ENCODE measurements around the gene NECTIN2. TPM values are rescaled to one million over a fixed set of nuclear protein-coding genes. Genes with fewer than 3 reads are reported as not detected.

Gene NECTIN2
- polyA plus RNA-seq, 3 donors, result 5.6 to 18.2 (median 9.3) TPM

DNA sequence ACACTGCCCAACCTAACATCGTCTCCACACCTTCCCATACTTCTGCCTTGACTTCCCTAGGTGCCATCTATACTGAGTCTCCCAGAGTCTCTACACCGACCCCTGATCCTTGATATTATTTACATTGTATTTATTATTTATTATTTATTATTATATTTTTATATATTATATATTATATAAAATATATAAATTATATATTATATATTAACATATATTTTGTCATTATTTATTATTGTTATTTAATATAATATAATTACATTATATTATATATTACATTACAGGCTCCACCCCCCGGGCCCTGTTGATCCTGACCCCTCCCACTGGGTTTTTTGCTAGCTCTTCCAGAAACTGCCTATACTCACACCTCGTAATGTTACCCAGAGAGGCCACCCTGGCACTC lies 26.6 kb downstream of the NECTIN2 start:
- no peak overlapping the region for H3K4me2 ChIP-seq (replicated peaks; ENCODE audit: extremely low read depth, low read length, poor library complexity, severe bottlenecking)
- no peak overlapping the region for H3K4me3 Mint-ChIP-seq
- H3K9ac ChIP-seq (ENCODE audit: insufficient read depth, low read length, poor library complexity, severe bottlenecking), result no peak overlapping the region
- H3K36me3 Mint-ChIP-seq, result peaks cover 31 to 58% of the 10 kb centered on the region in 2 donors
- DNase-seq, result no peak
- H3K9me3 ChIP-seq (replicated peaks in 1 of 2; ENCODE audit: control insufficient read depth in 1 of 2, insufficient read depth in 1 of 2, low read length in 2 of 2), result no peaks in the 10 kb centered on the region
- H3K4me1 ChIP-seq (ENCODE audit: control insufficient read depth in 1 of 2, insufficient read depth in 2 of 2, low read length in 2 of 2), result peaks cover 33% of the 10 kb centered on the region in 2 donors
- H3K36me3 ChIP-seq (replicated peaks in 1 of 2; ENCODE audit: control insufficient read depth in 1 of 2, insufficient read depth in 2 of 2, low read length in 2 of 2), result peaks cover 10 to 36% of the 10 kb centered on the region in 2 donors
- H3K4me3 ChIP-seq (replicated peaks in 1 of 3; ENCODE audit: low read depth in 2 of 3, low read length in 3 of 3), result no peak overlapping the region
- no peaks in the 10 kb centered on the region for H4K20me1 ChIP-seq (ENCODE audit: insufficient read depth, low read length)
- intact Hi-C loops (cut with micrococcal nuclease), result no loop called here
- H3K9me3 Mint-ChIP-seq, result no peaks in the 10 kb centered on the region
- peaks cover 36% of the 10 kb centered on the region for H3K4me1 Mint-ChIP-seq
- H3K27me3 Mint-ChIP-seq (ENCODE audit: low read depth in 3 of 3), result peaks cover 1 to 3% (median 2%) of the 10 kb centered on the region in 3 donors
- no peak overlapping the region for H3K27ac Mint-ChIP-seq
- no peak overlapping the region for H3K27ac ChIP-seq (ENCODE audit: low read depth in 1 of 2, low read length in 2 of 2)
- WGBS (ENCODE audit: insufficient coverage), result 84% methylated on average over 3 of the region's 4 CpGs
- TF ChIP-seq, protein P1, sequence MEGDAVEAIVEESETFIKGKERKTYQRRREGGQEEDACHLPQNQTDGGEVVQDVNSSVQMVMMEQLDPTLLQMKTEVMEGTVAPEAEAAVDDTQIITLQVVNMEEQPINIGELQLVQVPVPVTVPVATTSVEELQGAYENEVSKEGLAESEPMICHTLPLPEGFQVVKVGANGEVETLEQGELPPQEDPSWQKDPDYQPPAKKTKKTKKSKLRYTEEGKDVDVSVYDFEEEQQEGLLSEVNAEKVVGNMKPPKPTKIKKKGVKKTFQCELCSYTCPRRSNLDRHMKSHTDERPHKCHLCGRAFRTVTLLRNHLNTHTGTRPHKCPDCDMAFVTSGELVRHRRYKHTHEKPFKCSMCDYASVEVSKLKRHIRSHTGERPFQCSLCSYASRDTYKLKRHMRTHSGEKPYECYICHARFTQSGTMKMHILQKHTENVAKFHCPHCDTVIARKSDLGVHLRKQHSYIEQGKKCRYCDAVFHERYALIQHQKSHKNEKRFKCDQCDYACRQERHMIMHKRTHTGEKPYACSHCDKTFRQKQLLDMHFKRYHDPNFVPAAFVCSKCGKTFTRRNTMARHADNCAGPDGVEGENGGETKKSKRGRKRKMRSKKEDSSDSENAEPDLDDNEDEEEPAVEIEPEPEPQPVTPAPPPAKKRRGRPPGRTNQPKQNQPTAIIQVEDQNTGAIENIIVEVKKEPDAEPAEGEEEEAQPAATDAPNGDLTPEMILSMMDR (IDR thresholded peaks at IDR 0.05), result no peak
- H3K27me3 ChIP-seq (ENCODE audit: control insufficient read depth in 2 of 2, insufficient read depth in 2 of 2, low read length in 2 of 2), result no peaks in the 10 kb centered on the region
- H3K79me2 ChIP-seq (ENCODE audit: insufficient read depth, low read length), result no peaks in the 10 kb centered on the region
- no peak overlapping the region for H2AFZ ChIP-seq (ENCODE audit: insufficient read depth, low read depth, low read length, poor library complexity, severe bottlenecking)

DNA sequence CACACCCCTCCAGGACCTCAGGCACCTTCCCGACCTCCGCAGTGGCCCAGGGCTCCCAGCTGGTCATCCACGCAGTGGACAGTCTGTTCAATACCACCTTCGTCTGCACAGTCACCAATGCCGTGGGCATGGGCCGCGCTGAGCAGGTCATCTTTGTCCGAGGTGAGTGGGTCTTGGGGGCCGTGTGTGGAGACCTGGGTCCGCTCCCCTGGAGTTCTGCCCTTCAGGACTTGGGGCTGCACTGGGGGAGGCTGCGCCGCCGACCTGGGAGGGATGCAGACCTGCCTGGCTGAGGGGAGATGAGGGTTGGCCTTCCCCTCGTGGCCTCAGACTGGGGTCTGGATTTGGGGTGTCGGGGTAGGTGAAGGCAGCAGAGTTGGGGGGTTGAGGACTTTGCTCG lies 28.2 kb downstream of the NECTIN2 start:
- WGBS (ENCODE audit: insufficient coverage), result 98% methylated on average over 11 of the region's 16 CpGs
- peaks cover 12 to 36% of the 10 kb centered on the region in 2 donors for H3K36me3 ChIP-seq (replicated peaks in 1 of 2; ENCODE audit: control insufficient read depth in 1 of 2, insufficient read depth in 2 of 2, low read length in 2 of 2)
- peaks cover 30 to 68% of the 10 kb centered on the region in 2 donors for H3K36me3 Mint-ChIP-seq

More for the DNA sequence above, 28.2 kb downstream of the NECTIN2 start:
- no peak overlapping the region for H3K27ac ChIP-seq (ENCODE audit: low read depth in 1 of 2, low read length in 2 of 2)
- no peak overlapping the region for H3K4me2 ChIP-seq (replicated peaks; ENCODE audit: extremely low read depth, low read length, poor library complexity, severe bottlenecking)
- H3K4me3 Mint-ChIP-seq, result no peak overlapping the region
- no peaks in the 10 kb centered on the region for H3K79me2 ChIP-seq (ENCODE audit: insufficient read depth, low read length)
- peaks cover 17 to 18% of the 10 kb centered on the region in 2 donors for H3K4me1 ChIP-seq (ENCODE audit: control insufficient read depth in 1 of 2, insufficient read depth in 2 of 2, low read length in 2 of 2)
- intact Hi-C loops (cut with micrococcal nuclease), result no loop called here
- H4K20me1 ChIP-seq (ENCODE audit: insufficient read depth, low read length), result no peaks in the 10 kb centered on the region
- H3K4me3 ChIP-seq (replicated peaks in 1 of 3; ENCODE audit: low read depth in 2 of 3, low read length in 3 of 3), result no peak overlapping the region
- H3K9me3 Mint-ChIP-seq, result peaks cover 0 to 2% (median 0%) of the 10 kb centered on the region in 7 donors
- peaks cover 20% of the 10 kb centered on the region for H3K4me1 Mint-ChIP-seq
- TF ChIP-seq, protein P1 (IDR thresholded peaks at IDR 0.05), result no peak
- DNase-seq, result no peak
- no peak overlapping the region for H3K9ac ChIP-seq (ENCODE audit: insufficient read depth, low read length, poor library complexity, severe bottlenecking)
- H3K27me3 ChIP-seq (ENCODE audit: control insufficient read depth in 2 of 2, insufficient read depth in 2 of 2, low read length in 2 of 2), result no peaks in the 10 kb centered on the region
- H2AFZ ChIP-seq (ENCODE audit: insufficient read depth, low read depth, low read length, poor library complexity, severe bottlenecking), result no peak overlapping the region
- no peak overlapping the region for H3K27ac Mint-ChIP-seq
- H3K9me3 ChIP-seq (replicated peaks in 1 of 2; ENCODE audit: control insufficient read depth in 1 of 2, insufficient read depth in 1 of 2, low read length in 2 of 2), result no peaks in the 10 kb centered on the region
- peaks cover 1 to 3% (median 2%) of the 10 kb centered on the region in 3 donors for H3K27me3 Mint-ChIP-seq (ENCODE audit: low read depth in 3 of 3)

Measured in CD14-positive monocyte (primary cell).